ENCODE data around the gene SMYD2.

DNA sequence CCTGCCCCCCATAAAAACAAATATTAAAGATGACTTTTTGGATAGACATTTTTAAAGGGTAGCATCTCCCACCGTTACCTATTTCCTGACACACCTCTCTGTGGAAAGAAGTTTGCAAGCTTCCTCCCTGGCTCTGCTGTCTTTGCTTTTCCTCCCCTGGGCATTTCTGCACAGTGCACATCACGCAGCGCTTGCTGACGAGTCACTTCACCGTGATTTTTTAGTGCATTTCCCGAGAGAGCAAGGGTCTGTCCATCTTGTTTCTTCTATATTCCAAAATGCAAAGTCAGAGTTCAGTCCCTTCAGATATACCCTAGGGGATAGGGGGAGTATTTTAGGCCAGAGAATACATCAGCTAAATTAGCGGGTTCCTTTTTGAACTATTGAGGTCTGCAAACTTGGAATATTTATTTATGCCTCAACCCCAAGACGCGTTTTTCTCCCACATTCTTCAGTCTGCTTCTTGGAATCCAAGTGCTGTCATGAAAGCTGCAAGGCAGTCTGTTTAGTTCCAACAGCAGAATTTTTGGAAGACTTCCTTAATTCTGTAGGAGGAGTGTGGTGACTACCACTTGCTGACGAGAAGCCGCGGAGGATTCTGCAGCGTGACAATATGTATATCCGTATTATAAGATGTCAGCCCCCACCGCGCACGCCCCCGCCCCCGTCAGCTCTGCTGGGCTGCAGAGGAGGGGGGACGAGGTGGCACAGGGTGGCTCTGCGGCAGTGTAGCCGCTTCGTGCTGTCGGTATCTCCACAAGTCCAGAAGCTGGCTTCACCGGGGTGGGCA, 22.4 kb downstream of the SMYD2 start:
- TF ChIP-seq CTCF (IDR thresholded peaks at IDR 0.05) (no peak), POLR2A (IDR thresholded peaks at IDR 0.05) (no peak)

All from body of pancreas (tissue), 4 donors.